Liver (tissue), 3 donors: Measurements from ENCODE around the gene MAGI1.

Experiments
- CTCF ChIP-seq: fragments of 150-350 bp; IDR thresholded peaks from 2 replicates; pipeline ENCODE4 v1.5.1; 2017; ENCODE audit warnings: improper control_type of control experiment, low read depth, low read length; ENCODE audit not compliant: missing input control
- GABPA ChIP-seq, 2 donors: IDR thresholded peaks in 1 of 2; conservative IDR thresholded peaks in 1 of 2; 2 replicates each; pipeline ENCODE4 v1.6.1; 2016; ENCODE audit warnings: antibody characterized with exemption in 2 of 2, mild to moderate bottlenecking in 1 of 2, moderate library complexity in 1 of 2
- JUND ChIP-seq, 2 donors: IDR thresholded peaks; 2 replicates each; pipeline ENCODE4 v1.6.1; 2016; ENCODE audit warnings: antibody characterized with exemption in 2 of 2
- RAD21 ChIP-seq, 2 donors: IDR thresholded peaks; 2 replicates each; pipeline ENCODE4 v1.6.1; 2016; ENCODE audit warnings: antibody characterized with exemption in 2 of 2, mild to moderate bottlenecking in 2 of 2
- REST ChIP-seq: IDR thresholded peaks from 2 replicates; pipeline ENCODE4 v1.6.1; 2016; ENCODE audit warnings: antibody characterized with exemption, mild to moderate bottlenecking
- RXRA ChIP-seq, 2 donors: IDR thresholded peaks; 2 replicates each; pipeline ENCODE4 v1.6.1; 2017 to 2018; ENCODE audit warnings: antibody characterized with exemption in 2 of 2, mild to moderate bottlenecking in 1 of 2
- TAF1 ChIP-seq: conservative IDR thresholded peaks from 2 replicates; pipeline ENCODE4 v1.6.1; 2016; ENCODE audit warnings: antibody characterized with exemption, mild to moderate bottlenecking
- YY1 ChIP-seq: IDR thresholded peaks from 2 replicates; pipeline ENCODE4 v1.6.1; 2016; ENCODE audit warnings: antibody characterized with exemption, mild to moderate bottlenecking
- donor health status: healthy.
- donor health status: healthy.

- TF ChIP-seq CTCF (no peak), GABPA (IDR thresholded peaks at IDR 0.05 in 1 of 2, conservative IDR thresholded peaks at IDR 0.05 in 1 of 2) (no peak), RAD21 (IDR thresholded peaks at IDR 0.05) (no peak), JUND (IDR thresholded peaks at IDR 0.05) (no peak), YY1 (no peak), TAF1 (no peak), RXRA (IDR thresholded peaks at IDR 0.05) (no peak), REST (no peak)
These were observed 279.7 kb downstream of the MAGI1 start for GRCh38 chr3:65758876-65759598.
